GM10266 (cell line): Measurements from ENCODE around the gene NUP214.

Source experiments
- DNase-seq: peaks from one replicate; pipeline ENCODE4 v3.0.0; 2012; ENCODE audit errors: extremely low spot score
- CTCF ChIP-seq: IDR thresholded peaks from 2 replicates; pipeline ENCODE4 v1.5.1; 2012; ENCODE audit warnings: mild to moderate bottlenecking, low read depth; ENCODE audit not compliant: control insufficient read depth, insufficient read depth; ENCODE audit errors: missing control alignments

NUP214 gene

DNA sequence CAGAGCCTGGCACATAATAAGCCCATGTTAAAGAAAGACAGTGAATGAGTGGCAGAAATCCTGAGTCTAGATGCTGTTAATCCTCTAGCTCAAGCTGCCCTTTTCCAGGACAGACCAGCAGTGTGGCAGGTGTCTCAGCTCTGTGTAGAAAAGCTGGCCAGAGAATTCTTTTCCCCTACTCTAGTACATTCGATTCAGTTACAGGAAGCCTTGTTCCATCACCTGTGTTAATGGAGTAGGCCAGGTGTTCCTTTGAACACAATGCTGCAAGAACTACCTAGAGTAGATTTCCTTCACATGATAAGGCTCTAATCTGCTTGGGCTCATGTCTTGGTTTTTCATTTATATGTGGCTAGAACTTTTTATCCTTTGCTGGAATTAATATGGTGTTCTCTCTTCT is 52.5 kb downstream of the NUP214 start:
- no peak for DNase-seq
- TF ChIP-seq CTCF, result no peak

GRCh38 chr9:131178382-131178781 is 53.0 kb downstream of the NUP214 start:
- TF ChIP-seq CTCF, result peak; percentile 98
- DNase-seq, result peak; percentile 77

- TF ChIP-seq CTCF, result no peak
- no peak for DNase-seq
Observed at GRCh38 chr9:131178926-131179325, 53.5 kb downstream of the NUP214 start.

- no peak for DNase-seq
Observed at GRCh38 chr9:131179561-131180219, 54.3 kb downstream of the NUP214 start.

GRCh38 chr9:131180454-131180853 is 55.1 kb downstream of the NUP214 start:
- DNase-seq, result no peak
- TF ChIP-seq CTCF, result no peak

More at GRCh38 chr9:131179561-131180219, 54.3 kb downstream of the NUP214 start:
- TF ChIP-seq CTCF, result no peak

DNA sequence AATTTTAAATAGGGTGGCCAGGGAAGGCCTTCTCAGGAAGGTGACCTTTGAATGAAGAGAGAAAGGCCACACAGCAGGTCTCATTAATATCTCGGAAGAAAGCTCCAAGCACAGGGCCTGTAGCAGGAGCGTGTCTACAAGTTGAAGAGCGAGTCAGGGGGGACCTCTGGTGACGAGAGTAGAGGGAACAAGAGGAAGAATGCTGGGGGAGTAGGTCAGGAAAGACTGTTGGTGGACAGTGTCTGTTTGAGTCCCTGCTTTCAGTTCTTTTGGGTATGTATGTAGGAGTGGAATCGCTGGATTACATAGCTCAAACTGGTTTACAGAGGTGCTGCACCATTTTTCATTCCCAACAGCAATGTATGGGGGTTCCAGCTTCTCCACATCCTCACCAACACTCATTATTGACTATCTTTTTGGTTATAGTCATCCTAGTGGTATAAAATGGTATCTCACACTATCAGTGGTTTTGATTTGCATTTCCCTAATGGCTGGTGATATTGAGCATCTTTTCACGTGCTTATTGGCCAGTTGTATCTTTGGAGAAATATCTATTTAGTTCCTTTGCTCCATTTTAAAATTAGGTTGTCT is 55.8 kb downstream of the NUP214 start:
- no peak for TF ChIP-seq CTCF
- no peak for DNase-seq

DNA sequence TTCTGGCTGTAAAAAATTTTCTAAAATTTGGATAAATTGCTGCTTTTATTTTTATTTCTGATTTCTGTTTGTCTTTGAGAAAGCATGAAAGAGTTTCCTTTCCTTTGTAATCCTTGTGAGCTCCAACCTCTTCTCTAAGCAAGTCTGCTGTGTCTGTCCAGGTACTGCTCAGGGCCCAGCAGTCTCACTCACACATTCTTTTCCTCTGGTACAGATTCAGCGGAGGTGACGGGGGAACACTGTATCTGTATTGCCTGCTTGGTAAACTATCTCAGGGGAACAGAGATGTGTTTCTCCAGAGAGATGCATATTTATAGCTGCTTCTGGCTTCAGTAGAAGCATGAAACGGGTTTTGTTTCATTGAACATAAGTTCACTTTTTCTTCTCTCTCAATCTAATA is 60.5 kb downstream of the NUP214 start:
- no peak for DNase-seq
- TF ChIP-seq CTCF, result no peak
